ENCODE results near the gene ALDH1L1.

- TF ChIP-seq POLR2A (IDR thresholded peaks at IDR 0.05; ENCODE audit: low read depth, low read length) (no peak), TAF1 (IDR thresholded peaks at IDR 0.05; ENCODE audit: borderline replicate concordance, low read depth, low read length) (no peak), POLR2AphosphoS5 (IDR thresholded peaks at IDR 0.05; ENCODE audit: low read depth, low read length) (no peak)
Observed at GRCh38 chr3:126054870-126055269, 125.5 kb downstream of the ALDH1L1 start.
